HepG2 (cell line): ENCODE measurements around the gene PCSK6. TPM values are rescaled to one million over a fixed set of nuclear protein-coding genes. Genes with fewer than 3 reads are reported as not detected.

ENCODE experiments used
- ATAC-seq: fragments of 200-7000 bp; cut with Tn5 transposase; 3 replicates; pipeline ENCODE4 v1.9.1; 2020; ENCODE audit warnings: mild to moderate bottlenecking, moderate library complexity
- BruUV-seq: library from RNA; stranded (reverse); fragments of 400-500 nt; replicated peaks from 2 replicates; lab custom pipeline; 2021; lab: Mats Ljungman, UMichigan
- CTCF ChIA-PET: fragments of 300-600 bp; formaldehyde crosslinking; extraction: SDS; loops from one replicate; lab custom pipeline; 2021; ENCODE audit warnings: low total read pairs, inconsistent platforms, low intra/inter-chr PET ratio; lab: Yijun Ruan, JAX
- POLR2A ChIA-PET: fragments of 350-600 bp; sonication (Branson Sonifier 250); formaldehyde crosslinking; loops from one replicate; lab custom pipeline; 2020; ENCODE audit warnings: antibody characterized with exemption, inconsistent platforms; lab: Yijun Ruan, JAX
- DNase-seq: peaks from one replicate; pipeline ENCODE4 v3.0.0-alpha.2; 2015; ENCODE audit warnings: low spot score
- FAIRE-seq: peaks from 3 replicates; lab custom pipeline; 2011; peaks lifted over from hg19 to GRCh38; lab: Jason Lieb, UNC
- H2AFZ ChIP-seq: one replicate; pipeline ENCODE4 v1.6.1; 2011; ENCODE audit warnings: low read length, inconsistent platforms
- H3K27ac ChIP-seq: fragments of 300-600 bp; 3 replicates; pipeline ENCODE4 v1.8.0; 2011; ENCODE audit warnings: mixed run types, mild to moderate bottlenecking, mixed read lengths, low read length, inconsistent platforms; ENCODE audit not compliant: insufficient read depth; ENCODE audit errors: extremely low read length
- H3K27me3 ChIP-seq, 2 experiments: fragments of 200-600 bp in 1 of 2; 2 replicates in 1 of 2; 3 replicates in 1 of 2; pipeline versions ENCODE4 v1.6.0 to v1.8.0; 2011; ENCODE audit warnings: low read length in 2 of 2, mild to moderate bottlenecking in 2 of 2, moderate library complexity in 2 of 2, inconsistent platforms in 1 of 2; ENCODE audit not compliant: insufficient read depth in 2 of 2, control insufficient read depth in 1 of 2
- H3K36me3 ChIP-seq, 2 experiments: fragments of 200-600 bp in 1 of 2; replicated peaks in 1 of 2; 2 replicates in 1 of 2; 3 replicates in 1 of 2; pipeline versions ENCODE4 v1.5.1 to v1.8.0; 2011; ENCODE audit warnings: low read length in 2 of 2, inconsistent platforms in 1 of 2; ENCODE audit not compliant: insufficient read depth in 2 of 2, control insufficient read depth in 1 of 2
- H3K4me1 ChIP-seq: 2 replicates; pipeline ENCODE4 v1.5.1; 2012; ENCODE audit warnings: low read length, inconsistent platforms; ENCODE audit not compliant: insufficient read depth
- H3K4me2 ChIP-seq: 2 replicates; pipeline ENCODE4 v1.6.0; 2011; ENCODE audit warnings: low read depth, low read length, inconsistent platforms
- H3K4me3 ChIP-seq, 3 experiments: fragments of 200-600 bp in 1 of 3; sonication (generic), shearing (Covaris generic) in 1 of 3; replicated peaks in 1 of 3; 2 replicates each; pipeline ENCODE4 v1.5.1; 2011 to 2016; ENCODE audit warnings: low read length in 3 of 3, inconsistent platforms in 2 of 3, low read depth in 2 of 3, mild to moderate bottlenecking in 2 of 3, control low read depth in 1 of 3, mixed read lengths in 1 of 3; ENCODE audit not compliant: insufficient read depth in 1 of 3
- H3K79me2 ChIP-seq: one replicate; pipeline ENCODE4 v1.6.1; 2011; ENCODE audit warnings: low read length, inconsistent platforms; ENCODE audit not compliant: insufficient read depth
- H3K9ac ChIP-seq: 2 replicates; pipeline ENCODE4 v1.6.0; 2011; ENCODE audit warnings: mild to moderate bottlenecking, low read depth, low read length, inconsistent platforms; ENCODE audit not compliant: insufficient read depth
- H3K9me3 ChIP-seq: 2 replicates; pipeline ENCODE4 v1.5.1; 2012; ENCODE audit warnings: mild to moderate bottlenecking, low read length
- H4K20me1 ChIP-seq: 2 replicates; pipeline ENCODE4 v1.6.0; 2011; ENCODE audit warnings: inconsistent platforms, mild to moderate bottlenecking, low read length, moderate library complexity; ENCODE audit not compliant: insufficient read depth
- FOSL1 ChIP-seq: sonication (generic); formaldehyde crosslinking; IDR thresholded peaks from 2 replicates; pipeline ENCODE4 v1.9.0; 2021; ENCODE audit warnings: missing genetic modification reagents, borderline replicate concordance
- HBP1 ChIP-seq: IDR thresholded peaks from 2 replicates; pipeline ENCODE4 v1.6.1; 2016; ENCODE audit warnings: low read depth, control low read depth
- NFIC ChIP-seq: IDR thresholded peaks from 2 replicates; pipeline ENCODE4 v1.6.1; 2012; ENCODE audit warnings: mild to moderate bottlenecking, low read length, inconsistent platforms
- PAXIP1 ChIP-seq: sonication (generic); formaldehyde crosslinking; conservative IDR thresholded peaks from 2 replicates; pipeline ENCODE4 v1.4.0; 2020; ENCODE audit warnings: mild to moderate bottlenecking, missing genetic modification reagents, moderate library complexity
- ZBTB14 ChIP-seq: sonication (generic); formaldehyde crosslinking; IDR thresholded peaks from 2 replicates; pipeline ENCODE4 v1.4.0; 2020; ENCODE audit warnings: missing genetic modification reagents
- ZBTB26 ChIP-seq: IDR thresholded peaks from 2 replicates; pipeline ENCODE4 v1.6.1; 2016; ENCODE audit warnings: missing compliant biosample characterization, missing genetic modification reagents, borderline replicate concordance
- ZNF101 ChIP-seq: sonication (generic); formaldehyde crosslinking; IDR thresholded peaks from 2 replicates; pipeline ENCODE4 v1.4.0; 2020; ENCODE audit warnings: mild to moderate bottlenecking, low read depth, missing genetic modification reagents, borderline replicate concordance
- ZNF326 ChIP-seq: sonication (generic); formaldehyde crosslinking; IDR thresholded peaks from 2 replicates; pipeline ENCODE4 v1.4.0; 2020; ENCODE audit warnings: missing genetic modification reagents, borderline replicate concordance
- ZNF503 ChIP-seq: sonication (generic); formaldehyde crosslinking; IDR thresholded peaks from 2 replicates; pipeline ENCODE4 v1.4.0; 2020; ENCODE audit warnings: missing genetic modification reagents
- WGBS: methylation state at CpG from one replicate; pipeline ENCODE4 v1.1.6; 2017; ENCODE audit warnings: low lambda C conversion rate; 5-methylcytosine and 5-hydroxymethylcytosine counted together
- in situ Hi-C: cut with HindIII; loops from 2 replicates; pipeline ENCODE4 v1.10.0; 2017; ENCODE audit warnings: low pct_unique_long_range_greater_than_20kb; ENCODE audit not compliant: extremely low pct_ligation_motif_present
- intact Hi-C: fragments of 100-400 bp; cut with micrococcal nuclease; formaldehyde crosslinking; loops from one replicate; pipeline ENCODE4 v1.10.0; 2022; ENCODE audit not compliant: unreplicated experiment
- polyA plus RNA-seq, 8 experiments: library from polyadenylated mRNA; depleted of rRNA in 3 of 8; stranded (reverse) in 7 of 8; unstranded in 1 of 8; fragments of >200 nt; fragmentation: Illumina TruSeq in 4 of 8; extraction: Trizol in 4 of 8; gene quantifications; 2 replicates each; pipeline versions ENCODE4 v1.2.1 to v1.2.3, GENCODE V29; 2011 to 2016; ENCODE audit warnings: low read depth in 4 of 8, missing spikeins in 1 of 8, mixed read lengths in 1 of 8; ENCODE audit not compliant: insufficient read depth in 1 of 8
- total RNA-seq, 5 experiments: library from RNA; depleted of rRNA; stranded (reverse); fragments of >200 nt; fragmentation: Illumina TruSeq; extraction: Trizol; gene quantifications; 2 replicates each; pipeline ENCODE4 v1.2.3, GENCODE V29; 2016; ENCODE audit warnings: low read depth in 1 of 5

The PCSK6 gene
- total and polyA plus RNA-seq, 2 of the 13 experiments (the other 11 are each of a cell fraction or from before 2014, with no cell fraction given): 56.5 to 155 TPM

- in situ Hi-C loops: no loop called here
- TF ChIP-seq ZNF503 (CRISPR knock-in tag) (no peak), ZNF101 (CRISPR knock-in tag) (no peak), FOSL1 (CRISPR knock-in tag) (no peak), PAXIP1 (no peak), ZBTB14 (CRISPR knock-in tag) (no peak), HBP1 (CRISPR knock-in tag) (no peak), ZNF326 (no peak), NFIC (no peak), ZBTB26 (CRISPR knock-in tag) (no peak)
- TF ChIP-seq, all 625 proteins: peak for 0
- H3K36me3 ChIP-seq: peaks cover 29 to 95% of the 10 kb centered on the region in 2 experiments
- H2AFZ ChIP-seq: no peak overlapping the region
- ChIA-PET POLR2A (no interaction called here), CTCF (no interaction called here)
- no peaks in the 10 kb centered on the region for H3K27me3 ChIP-seq
- H3K9me3 ChIP-seq: no peaks in the 10 kb centered on the region
- no peak overlapping the region for H3K9ac ChIP-seq
- intact Hi-C loops: no loop called here
- H4K20me1 ChIP-seq: no peaks in the 10 kb centered on the region
- no peaks in the 10 kb centered on the region for H3K4me1 ChIP-seq
- no peak overlapping the region for H3K4me2 ChIP-seq
- H3K27ac ChIP-seq: no peak overlapping the region
- FAIRE-seq (no peak), ATAC-seq (no peak), DNase-seq (no peak)
- no TSS peak for BruUV-seq
- H3K79me2 ChIP-seq: no peaks in the 10 kb centered on the region
- H3K4me3 ChIP-seq: no peak overlapping the region
- 92% methylated on average over 5 of the region's 6 CpGs for WGBS
Observed at GRCh38 chr15:101388046-101388445, 101.5 kb downstream of the PCSK6 start.
